Vagina (tissue), 2 donors: Measurements from ENCODE around the gene DNAJB4. TPM values are rescaled to one million over a fixed set of nuclear protein-coding genes. Genes with fewer than 3 reads are reported as not detected.

Source experiments
- DNase-seq, 2 donors: peaks; one replicate each; pipeline ENCODE4 v3.0.0-alpha.2; 2017; ENCODE audit errors: extremely low spot score in 2 of 2
- H3K27ac ChIP-seq: fragments of 200-600 bp; sonication (generic); one replicate; pipeline ENCODE4 v1.5.1; 2019
- H3K27me3 ChIP-seq: fragments of 200-600 bp; sonication (generic); one replicate; pipeline ENCODE4 v1.5.1; 2019
- H3K36me3 ChIP-seq, 2 donors: fragments of 200-600 bp; sonication (generic); one replicate each; pipeline ENCODE4 v1.5.1; 2017 to 2019
- H3K4me1 ChIP-seq: fragments of 200-600 bp; sonication (generic); one replicate; pipeline ENCODE4 v1.5.1; 2019
- H3K4me3 ChIP-seq, 2 donors: fragments of 200-600 bp; sonication (generic); 1 replicate in 1 of 2; 2 replicates in 1 of 2; pipeline ENCODE4 v1.5.1; 2016 to 2019
- H3K9me3 ChIP-seq: fragments of 200-600 bp; sonication (generic); one replicate; pipeline ENCODE4 v1.5.1; 2019
- CTCF ChIP-seq, 3 experiments: fragments of 450-650 bp in 2 of 3; fragments of 200-600 bp in 1 of 3; sonication (generic) in 1 of 3; IDR thresholded peaks; one replicate each; pipeline ENCODE4 v1.5.1; 2017 to 2019; ENCODE audit warnings: antibody characterized with exemption in 3 of 3, mild to moderate bottlenecking in 2 of 3, moderate library complexity in 2 of 3
- POLR2A ChIP-seq, 2 donors: fragments of 450-650 bp; IDR thresholded peaks; one replicate each; pipeline ENCODE4 v1.6.1; 2017; ENCODE audit warnings: antibody characterized with exemption in 2 of 2, mild to moderate bottlenecking in 2 of 2, moderate library complexity in 2 of 2
- POLR2AphosphoS5 ChIP-seq, 2 donors: sonication (generic); formaldehyde crosslinking; IDR thresholded peaks; one replicate each; pipeline ENCODE4 v1.9.0; 2017; ENCODE audit warnings: antibody characterized with exemption in 2 of 2, mild to moderate bottlenecking in 2 of 2, low read depth in 1 of 2; ENCODE audit not compliant: insufficient read depth in 1 of 2
- intact Hi-C: fragments of 100-400 bp; cut with DNase I; formaldehyde crosslinking; loops from one replicate; pipeline ENCODE4 v1.15.1; 2023
- total RNA-seq: library from RNA; depleted of rRNA; stranded (reverse); fragments of >200 nt; gene quantifications from one replicate; pipeline ENCODE4 v1.2.3, GENCODE V29; 2016

Gene DNAJB4
- total RNA-seq, 1 donor from 2014 or later, result 20.9 TPM

- intact Hi-C loops, result no loop called here
- DNase-seq, result no peak
- TF ChIP-seq POLR2AphosphoS5 (IDR thresholded peaks at IDR 0.05; ENCODE audit: insufficient read depth in 1 of 2, low read depth in 1 of 2), result no peak
- TF ChIP-seq POLR2A (IDR thresholded peaks at IDR 0.05), result no peak
- Histone ChIP-seq H3K4me1 (peaks cover 5% of the 10 kb centered on the region), H3K27me3 (no peaks in the 10 kb centered on the region), H3K27ac (no peak overlapping the region), H3K9me3 (no peaks in the 10 kb centered on the region), H3K4me3 (no peak overlapping the region), H3K36me3 (no peaks in the 10 kb centered on the region)
These were observed 46.3 kb downstream of the DNAJB4 start for GRCh38 chr1:78051005-78051404.

- DNase-seq, result no peak
- Histone ChIP-seq H3K4me1 (no peaks in the 10 kb centered on the region), H3K27ac (no peak overlapping the region), H3K36me3 (no peaks in the 10 kb centered on the region), H3K9me3 (no peaks in the 10 kb centered on the region), H3K4me3 (no peak overlapping the region), H3K27me3 (no peaks in the 10 kb centered on the region)
- intact Hi-C loops, result no loop called here
- TF ChIP-seq CTCF (IDR thresholded peaks at IDR 0.05) (no peak), POLR2AphosphoS5 (IDR thresholded peaks at IDR 0.05; ENCODE audit: insufficient read depth in 1 of 2, low read depth in 1 of 2) (no peak), POLR2A (IDR thresholded peaks at IDR 0.05) (no peak)
These were observed 48.1 kb downstream of the DNAJB4 start for GRCh38 chr1:78052685-78053405.

GRCh38 chr1:78053498-78053897 is 48.8 kb downstream of the DNAJB4 start:
- H3K27ac ChIP-seq, result no peak overlapping the region
- no peak for TF ChIP-seq POLR2AphosphoS5 (IDR thresholded peaks at IDR 0.05; ENCODE audit: insufficient read depth in 1 of 2, low read depth in 1 of 2)
- no peaks in the 10 kb centered on the region for H3K27me3 ChIP-seq
- intact Hi-C loops, result no loop called here
- H3K36me3 ChIP-seq, result no peaks in the 10 kb centered on the region
- no peaks in the 10 kb centered on the region for H3K9me3 ChIP-seq
- H3K4me3 ChIP-seq, result no peak overlapping the region
- DNase-seq, result no peak
- no peaks in the 10 kb centered on the region for H3K4me1 ChIP-seq

- Histone ChIP-seq H3K4me3 (no peak overlapping the region), H3K27me3 (no peaks in the 10 kb centered on the region), H3K9me3 (no peaks in the 10 kb centered on the region), H3K36me3 (no peaks in the 10 kb centered on the region), H3K27ac (no peak overlapping the region), H3K4me1 (no peaks in the 10 kb centered on the region)
- TF ChIP-seq CTCF (IDR thresholded peaks at IDR 0.05) (no peak), POLR2A (IDR thresholded peaks at IDR 0.05) (no peak), POLR2AphosphoS5 (IDR thresholded peaks at IDR 0.05; ENCODE audit: insufficient read depth in 1 of 2, low read depth in 1 of 2) (no peak)
- intact Hi-C loops, result no loop called here
- DNase-seq, result no peak
These were observed 49.8 kb downstream of the DNAJB4 start for GRCh38 chr1:78054559-78054958.

- Histone ChIP-seq H3K36me3 (no peaks in the 10 kb centered on the region), H3K27me3 (no peaks in the 10 kb centered on the region), H3K4me1 (no peaks in the 10 kb centered on the region), H3K9me3 (no peaks in the 10 kb centered on the region), H3K27ac (no peak overlapping the region), H3K4me3 (no peak overlapping the region)
- intact Hi-C loops, result no loop called here
- DNase-seq, result no peak
- TF ChIP-seq POLR2A (IDR thresholded peaks at IDR 0.05) (no peak), POLR2AphosphoS5 (IDR thresholded peaks at IDR 0.05; ENCODE audit: insufficient read depth in 1 of 2, low read depth in 1 of 2) (no peak), CTCF (IDR thresholded peaks at IDR 0.05) (no peak)
These were observed 50.2 kb downstream of the DNAJB4 start for GRCh38 chr1:78054972-78055371.

GRCh38 chr1:78055565-78056132 is 50.9 kb downstream of the DNAJB4 start:
- Histone ChIP-seq H3K9me3 (no peaks in the 10 kb centered on the region), H3K27me3 (no peaks in the 10 kb centered on the region), H3K36me3 (no peaks in the 10 kb centered on the region), H3K4me1 (no peaks in the 10 kb centered on the region), H3K4me3 (no peak overlapping the region), H3K27ac (no peak overlapping the region)
- TF ChIP-seq POLR2AphosphoS5 (IDR thresholded peaks at IDR 0.05; ENCODE audit: insufficient read depth in 1 of 2, low read depth in 1 of 2) (no peak), POLR2A (IDR thresholded peaks at IDR 0.05) (no peak), CTCF (IDR thresholded peaks at IDR 0.05) (no peak)
- intact Hi-C loops, result no loop called here
- no peak for DNase-seq
